HEK293 (cell line): ENCODE data around the gene RRAGC.

ENCODE experiments used
- CTCF ChIP-seq: fragments of 450-650 bp; formaldehyde crosslinking; IDR thresholded peaks from 2 replicates; pipeline ENCODE4 v1.5.1; 2016; ENCODE audit warnings: missing biosample characterization, missing genetic modification characterization
- TSHZ1 ChIP-seq: fragments of 450-650 bp; formaldehyde crosslinking; IDR thresholded peaks from 2 replicates; pipeline ENCODE4 v1.5.1; 2016; ENCODE audit warnings: missing biosample characterization, missing genetic modification characterization, borderline replicate concordance
- ZNF19 ChIP-seq: fragments of 450-650 bp; formaldehyde crosslinking; IDR thresholded peaks from 2 replicates; pipeline ENCODE4; 2016; ENCODE audit warnings: missing biosample characterization, missing genetic modification characterization, low read depth
- ZNF768 ChIP-seq: fragments of 450-650 bp; formaldehyde crosslinking; IDR thresholded peaks from 2 replicates; pipeline ENCODE4 v1.5.1; 2018; ENCODE audit warnings: missing biosample characterization, mild to moderate bottlenecking, missing genetic modification characterization
- ZNF785 ChIP-seq: fragments of 450-650 bp; formaldehyde crosslinking; IDR thresholded peaks from 2 replicates; pipeline ENCODE4 v1.5.1; 2016; ENCODE audit warnings: missing biosample characterization, missing genetic modification characterization

GRCh38 chr1:38834937-38835827 lies 24.4 kb downstream of the RRAGC start:
- TF ChIP-seq CTCF (tag by site-specific recombination) = peak; percentile 73
- TF ChIP-seq ZNF19 (tag by site-specific recombination) = no peak
- no peak for TF ChIP-seq ZNF785 (tag by site-specific recombination)
- TF ChIP-seq ZNF768 (tag by site-specific recombination) = no peak
- TF ChIP-seq TSHZ1 = no peak
